NCI-H2029 treated with DMSO at 0.1 percent for 48 hours (cell line): ENCODE results near the gene MXD1.
"Not testable (repeated sequence)": the region's sequence is repeated elsewhere in the genome, so short reads cannot be mapped to it uniquely, and the experiment has no call there.

Experiments used
- DNase-seq: peaks from one replicate; lab custom pipeline; 2025; lab: John Stamatoyannopoulos, UW

Gene MXD1

GRCh38 chr2:69933254-69933828, 18.4 kb downstream of the MXD1 start:
- no peak for DNase-seq

- no peak for DNase-seq
These were observed 19.1 kb downstream of the MXD1 start for GRCh38 chr2:69933839-69934613.

GRCh38 chr2:69934614-69934908, 19.7 kb downstream of the MXD1 start:
- DNase-seq = no peak

GRCh38 chr2:69935011-69935410, 20.1 kb downstream of the MXD1 start:
- DNase-seq = no peak

- no peak for DNase-seq
These were observed 22.0 kb downstream of the MXD1 start for GRCh38 chr2:69936906-69937305.

- no peak for DNase-seq
These were observed 23.1 kb downstream of the MXD1 start for GRCh38 chr2:69937968-69938367.

GRCh38 chr2:69939722-69940121, 24.8 kb downstream of the MXD1 start:
- DNase-seq = no peak

- no peak for DNase-seq
These were observed 25.8 kb downstream of the MXD1 start for GRCh38 chr2:69940691-69941090.

GRCh38 chr2:69943000-69943842, 28.3 kb downstream of the MXD1 start:
- no peak for DNase-seq

- no peak for DNase-seq
These were observed 29.1 kb downstream of the MXD1 start for GRCh38 chr2:69943843-69944525.

GRCh38 chr2:69944756-69945155, 29.8 kb downstream of the MXD1 start:
- no peak for DNase-seq

GRCh38 chr2:69945441-69945840, 30.5 kb downstream of the MXD1 start:
- no peak for DNase-seq

- no peak for DNase-seq
These were observed 31.0 kb downstream of the MXD1 start for GRCh38 chr2:69945941-69946340.

GRCh38 chr2:69946351-69947324, 31.7 kb downstream of the MXD1 start:
- no peak for DNase-seq

GRCh38 chr2:69947325-69947931, 32.5 kb downstream of the MXD1 start:
- DNase-seq = no peak

- DNase-seq = no peak
These were observed 33.4 kb downstream of the MXD1 start for GRCh38 chr2:69948032-69948962.

GRCh38 chr2:69948963-69949645, 34.2 kb downstream of the MXD1 start:
- no peak for DNase-seq

GRCh38 chr2:69950241-69950640, 35.3 kb downstream of the MXD1 start:
- no peak for DNase-seq

GRCh38 chr2:69950671-69951070, 35.8 kb downstream of the MXD1 start:
- not testable (repeated sequence) for DNase-seq
